Central memory CD8-positive, alpha-beta T cell (primary cell): ENCODE measurements around the gene IFI27.

Source experiments
- ATAC-seq: fragments of 150-1000 bp; cut with Tn5 transposase; replicated peaks from 2 replicates; pipeline ENCODE4 v1.10.0; 2022; ENCODE audit warnings: mild to moderate bottlenecking, moderate FRiP score, moderate number of reproducible peaks; ENCODE audit not compliant: poor library complexity, severe bottlenecking; ENCODE audit errors: extremely low read depth
- DNase-seq, 2 donors: peaks; one replicate each; pipeline ENCODE4 v3.0.0; 2021; ENCODE audit warnings: low spot score in 2 of 2
- H3K27ac Mint-ChIP-seq: one replicate; pipeline ENCODE4 v1.8.0; 2022; ENCODE audit warnings: low read depth, mild to moderate bottlenecking, moderate library complexity, mixed read lengths
- H3K27me3 Mint-ChIP-seq: one replicate; pipeline ENCODE4 v1.8.0; 2022; ENCODE audit warnings: mixed read lengths
- H3K36me3 Mint-ChIP-seq: one replicate; pipeline ENCODE4 v1.8.0; 2022; ENCODE audit warnings: mild to moderate bottlenecking, moderate library complexity, mixed read lengths; ENCODE audit not compliant: insufficient read depth
- H3K4me1 Mint-ChIP-seq: one replicate; pipeline ENCODE4 v1.8.0; 2022; ENCODE audit warnings: mixed read lengths
- H3K4me3 Mint-ChIP-seq: one replicate; pipeline ENCODE4 v1.8.0; 2022; ENCODE audit warnings: mild to moderate bottlenecking, moderate library complexity, mixed read lengths
- H3K9me3 Mint-ChIP-seq: one replicate; pipeline ENCODE4 v1.8.0; 2022; ENCODE audit warnings: mixed read lengths

Gene IFI27

DNA sequence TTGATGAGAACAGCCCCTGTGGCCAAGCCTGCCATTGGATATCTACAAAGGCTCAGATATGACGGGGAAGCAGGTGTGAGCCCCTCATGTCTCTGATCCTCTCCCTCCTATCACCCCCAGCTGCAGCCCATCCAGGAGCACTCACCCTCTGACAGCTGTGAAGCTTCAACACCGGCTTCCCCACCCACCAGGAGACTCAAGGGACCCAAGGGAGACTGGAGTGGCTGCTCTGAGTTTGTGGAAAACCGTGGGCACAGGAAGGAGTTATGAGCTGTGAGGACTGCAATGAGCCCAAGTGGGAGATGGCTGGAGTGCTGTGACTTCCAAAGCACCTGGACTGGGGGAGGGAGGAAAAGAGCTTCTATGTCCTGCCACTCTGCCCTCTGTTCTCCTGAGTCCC, 10.9 kb downstream of the IFI27 start:
- H3K4me1 Mint-ChIP-seq = no peaks in the 10 kb centered on the region

DNA sequence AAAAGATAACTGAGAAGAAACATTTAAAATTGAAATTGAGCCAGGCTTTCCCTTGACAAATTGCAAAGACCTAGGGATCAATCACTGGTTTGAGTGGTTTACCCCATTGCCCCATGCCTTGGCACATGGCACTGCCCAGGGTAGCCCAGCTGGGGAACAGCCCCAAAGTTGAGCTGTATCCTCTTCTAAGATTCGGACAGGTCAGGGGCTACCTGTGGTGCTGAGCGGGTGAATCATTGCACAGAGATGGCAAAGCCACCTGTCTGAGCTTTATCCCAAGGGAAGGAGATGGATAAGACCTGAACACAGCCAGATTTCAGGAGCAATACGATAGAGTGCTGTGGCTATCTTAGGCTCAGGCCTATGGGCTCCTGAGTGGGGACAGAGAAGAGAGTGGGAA, 11.9 kb downstream of the IFI27 start:
- H3K9me3 Mint-ChIP-seq = peaks cover 7% of the 10 kb centered on the region
- no peaks in the 10 kb centered on the region for H3K4me1 Mint-ChIP-seq
- ATAC-seq (no peak), DNase-seq (no peak)
- no peak overlapping the region for H3K27ac Mint-ChIP-seq
- H3K4me3 Mint-ChIP-seq = no peak overlapping the region
- H3K27me3 Mint-ChIP-seq = peaks cover 42% of the 10 kb centered on the region
- peaks cover 2% of the 10 kb centered on the region for H3K36me3 Mint-ChIP-seq

More for the DNA sequence above, 10.9 kb downstream of the IFI27 start:
- DNase-seq (no peak), ATAC-seq (no peak)
- Mint-ChIP-seq H3K27me3 (peaks cover 51% of the 10 kb centered on the region), H3K9me3 (peaks cover 7% of the 10 kb centered on the region), H3K27ac (no peak overlapping the region), H3K36me3 (peaks cover 2% of the 10 kb centered on the region), H3K4me3 (no peak overlapping the region)

DNA sequence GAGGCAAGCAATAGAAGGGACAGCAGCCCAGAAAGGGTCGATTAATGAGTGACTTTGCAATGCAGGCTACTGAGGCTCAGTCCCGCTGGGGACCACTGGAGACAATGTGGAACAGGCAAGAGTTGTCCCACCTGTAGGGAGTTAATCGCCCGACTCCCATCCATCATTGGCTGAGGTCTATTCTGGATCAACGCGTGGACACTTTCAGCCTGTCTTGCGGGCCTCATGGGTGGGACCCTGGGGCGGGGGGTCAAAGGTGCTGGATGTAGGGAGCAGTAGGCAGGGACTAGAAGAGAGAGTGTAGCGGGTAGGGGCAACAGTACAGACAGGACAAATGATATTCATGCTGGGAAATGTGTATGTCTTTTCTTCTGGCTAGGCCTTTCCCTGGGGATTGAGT, 12.8 kb downstream of the IFI27 start:
- DNase-seq = no peak
- Mint-ChIP-seq H3K27ac (no peak overlapping the region), H3K4me1 (no peaks in the 10 kb centered on the region), H3K4me3 (no peak overlapping the region), H3K9me3 (peaks cover 7% of the 10 kb centered on the region), H3K36me3 (peaks cover 2% of the 10 kb centered on the region), H3K27me3 (peaks cover 33% of the 10 kb centered on the region)
- no peak for ATAC-seq

DNA sequence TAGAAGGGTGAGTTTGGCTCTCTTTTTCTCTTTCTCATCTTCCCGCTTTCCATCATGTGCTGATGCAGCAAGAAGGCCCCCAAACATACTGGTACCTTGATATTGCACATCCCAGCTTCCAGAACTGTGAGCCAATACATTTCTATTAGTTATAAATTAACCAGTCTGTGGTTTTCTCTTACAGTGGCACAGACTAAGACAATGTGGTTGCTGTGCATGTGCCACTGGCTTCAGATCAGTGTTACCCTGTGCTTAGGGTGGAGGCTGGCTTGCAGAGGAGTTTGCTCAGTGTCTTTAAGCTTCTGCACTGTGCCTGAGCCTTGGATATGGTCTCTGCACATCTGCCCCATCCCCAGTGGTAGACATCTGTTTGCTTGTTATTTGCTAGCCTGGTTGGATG, 13.3 kb downstream of the IFI27 start:
- DNase-seq (no peak), ATAC-seq (no peak)
- H3K36me3 Mint-ChIP-seq = peaks cover 3% of the 10 kb centered on the region
- peaks cover 6% of the 10 kb centered on the region for H3K4me1 Mint-ChIP-seq
- H3K27me3 Mint-ChIP-seq = peaks cover 32% of the 10 kb centered on the region
- H3K4me3 Mint-ChIP-seq = no peak overlapping the region
- H3K27ac Mint-ChIP-seq = no peak overlapping the region
- H3K9me3 Mint-ChIP-seq = peaks cover 7% of the 10 kb centered on the region

DNA sequence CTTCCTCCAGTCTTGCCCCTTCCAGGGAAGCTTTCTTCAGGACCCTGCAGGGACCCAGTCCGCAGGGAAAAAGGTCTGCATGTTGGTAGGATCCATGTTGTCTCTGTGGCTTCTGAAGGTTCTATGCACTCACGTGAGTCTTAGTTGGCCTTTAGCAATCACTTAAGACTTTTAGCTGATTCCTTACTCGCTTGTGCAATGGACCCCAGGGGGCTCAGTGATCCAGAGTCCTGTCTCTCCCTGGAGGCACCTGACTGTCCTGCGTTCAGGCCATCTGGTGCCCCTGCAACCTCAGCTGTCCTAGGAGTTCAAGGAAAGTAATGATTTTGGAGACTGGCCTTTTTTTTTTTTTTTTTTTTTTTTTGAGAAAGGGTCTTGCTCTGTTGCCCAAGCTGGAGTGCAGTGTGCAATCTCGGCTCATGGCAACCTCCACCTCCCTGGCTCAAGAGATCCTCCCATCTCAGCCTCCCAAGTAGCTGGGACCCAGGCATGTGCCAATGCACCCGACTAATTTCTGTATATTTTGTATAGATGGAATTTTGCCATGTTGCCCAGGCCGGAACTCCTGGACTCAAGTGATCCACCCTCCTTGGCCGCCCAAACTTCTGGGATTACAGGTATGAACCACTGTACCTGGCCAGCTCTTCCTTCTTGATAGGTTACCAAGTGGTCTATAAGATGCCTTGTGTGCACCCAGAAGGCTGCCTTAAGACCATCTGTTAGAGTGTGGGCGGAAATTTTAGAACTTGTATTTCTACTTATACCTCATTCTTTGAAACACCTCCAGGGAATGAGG, 14.2 kb downstream of the IFI27 start:
- H3K9me3 Mint-ChIP-seq = peaks cover 7% of the 10 kb centered on the region
- ATAC-seq = no peak

DNA sequence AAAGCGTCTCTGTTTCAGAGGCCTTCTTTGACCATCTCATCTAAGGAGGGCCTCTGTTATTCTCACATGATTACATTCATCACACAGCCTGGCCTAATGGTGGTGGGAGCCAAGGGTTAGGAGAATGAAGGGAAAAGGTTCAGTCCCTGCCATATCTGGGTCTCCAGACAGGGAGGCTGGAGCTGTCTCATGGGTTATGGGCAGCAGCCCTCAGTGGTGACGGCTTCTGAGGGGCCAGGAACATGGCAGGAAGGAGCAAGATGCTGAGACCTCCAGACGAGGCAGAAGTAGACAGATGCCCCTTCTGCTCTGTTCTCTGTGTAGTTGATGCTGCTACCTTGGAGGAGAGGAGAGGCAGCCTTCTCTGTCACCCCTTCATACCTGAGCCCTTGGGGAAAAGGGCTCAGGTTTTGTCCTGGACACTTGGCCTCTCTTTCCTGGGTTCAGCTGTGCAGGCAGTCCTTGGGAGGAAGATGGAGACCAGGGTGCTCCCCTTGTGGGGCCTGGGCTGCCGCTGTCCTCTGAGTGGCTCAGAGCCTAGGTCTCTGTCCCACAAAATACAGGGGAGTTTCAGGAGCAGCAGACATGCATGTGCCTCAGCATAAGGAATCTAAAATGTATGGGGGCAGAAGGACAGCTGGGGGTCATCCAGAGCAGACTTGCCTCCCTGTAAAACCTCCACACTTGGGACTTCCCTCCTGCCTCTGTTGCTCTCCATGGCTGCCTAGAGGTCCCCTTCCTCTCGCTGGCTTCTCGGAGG, 15.3 kb downstream of the IFI27 start:
- peaks cover 14% of the 10 kb centered on the region for H3K27me3 Mint-ChIP-seq
- peaks cover 4% of the 10 kb centered on the region for H3K36me3 Mint-ChIP-seq
- peaks cover 21% of the 10 kb centered on the region for H3K4me1 Mint-ChIP-seq
- H3K27ac Mint-ChIP-seq = no peak overlapping the region
- H3K9me3 Mint-ChIP-seq = peaks cover 2% of the 10 kb centered on the region
- DNase-seq = no peak
- H3K4me3 Mint-ChIP-seq = no peak overlapping the region
- no peak for ATAC-seq

More for the DNA sequence above, 14.2 kb downstream of the IFI27 start:
- Mint-ChIP-seq H3K4me1 (peaks cover 14% of the 10 kb centered on the region), H3K4me3 (no peak overlapping the region), H3K36me3 (peaks cover 6% of the 10 kb centered on the region), H3K27me3 (peaks cover 25% of the 10 kb centered on the region), H3K27ac (no peak overlapping the region)
- DNase-seq = no peak

DNA sequence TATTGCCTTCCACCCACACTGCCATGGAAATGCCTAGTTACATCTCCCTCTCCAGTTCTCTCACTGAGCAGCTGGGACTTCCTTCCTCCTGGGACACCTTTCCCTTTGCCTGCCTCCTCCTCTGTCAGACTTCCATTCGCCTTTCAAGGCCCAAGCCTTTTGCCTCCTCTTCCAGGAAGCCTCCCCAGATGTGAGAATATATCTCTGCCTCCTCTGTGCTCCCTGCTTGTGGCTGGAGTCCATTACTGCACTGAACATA, 15.8 kb downstream of the IFI27 start:
- DNase-seq = no peak
- Mint-ChIP-seq H3K4me3 (no peak overlapping the region), H3K36me3 (peaks cover 4% of the 10 kb centered on the region), H3K27me3 (peaks cover 9% of the 10 kb centered on the region), H3K9me3 (no peaks in the 10 kb centered on the region), H3K27ac (no peak overlapping the region), H3K4me1 (peaks cover 21% of the 10 kb centered on the region)
- ATAC-seq = no peak

DNA sequence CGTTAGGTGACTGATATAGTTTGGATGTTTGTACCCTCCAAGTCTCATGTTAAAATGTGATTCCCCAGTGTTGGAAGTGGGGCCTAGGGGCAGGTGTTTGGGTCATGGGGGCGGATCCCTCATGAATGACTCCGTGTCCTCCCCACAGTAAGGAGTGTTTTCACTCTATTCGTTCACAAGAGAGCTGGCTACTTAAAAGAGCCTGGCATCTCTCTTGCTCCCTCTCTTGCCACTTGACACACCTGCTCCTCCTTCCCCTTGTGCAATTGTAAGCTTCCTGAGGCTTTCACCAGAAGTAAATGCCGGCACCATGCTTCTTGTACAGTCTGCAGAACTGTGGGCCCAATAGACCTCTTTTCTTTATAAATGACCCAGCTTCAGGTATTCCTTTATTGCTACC, 16.3 kb downstream of the IFI27 start:
- DNase-seq = no peak
- H3K36me3 Mint-ChIP-seq = peaks cover 4% of the 10 kb centered on the region
- H3K9me3 Mint-ChIP-seq = no peaks in the 10 kb centered on the region
- ATAC-seq = no peak
- no peak overlapping the region for H3K4me3 Mint-ChIP-seq
- no peak overlapping the region for H3K27ac Mint-ChIP-seq
- H3K4me1 Mint-ChIP-seq = peaks cover 21% of the 10 kb centered on the region
- H3K27me3 Mint-ChIP-seq = peaks cover 5% of the 10 kb centered on the region

DNA sequence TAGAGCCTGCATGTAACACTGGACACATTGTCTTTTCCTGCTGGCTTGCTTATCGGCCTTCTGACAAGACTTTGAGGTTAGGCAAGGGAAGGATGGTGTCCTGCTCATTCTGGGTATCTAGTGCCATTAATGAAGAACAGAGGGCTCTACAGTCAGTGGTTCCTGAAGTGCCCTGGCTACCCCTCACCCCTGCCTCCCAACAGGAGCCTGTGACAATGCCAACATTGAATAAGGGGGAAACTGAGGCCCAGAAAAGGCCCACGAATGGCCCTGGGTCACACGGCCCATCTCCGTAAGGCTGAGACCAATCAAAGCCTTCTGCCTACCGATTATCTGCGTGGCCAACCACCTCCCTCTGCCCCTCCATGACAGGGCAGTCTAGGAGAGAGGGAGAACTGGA, 16.8 kb downstream of the IFI27 start:
- Mint-ChIP-seq H3K27ac (no peak overlapping the region), H3K36me3 (peaks cover 4% of the 10 kb centered on the region), H3K4me1 (peaks cover 21% of the 10 kb centered on the region), H3K9me3 (no peaks in the 10 kb centered on the region), H3K4me3 (peak overlapping the region; percentile 89), H3K27me3 (no peaks in the 10 kb centered on the region)
- DNase-seq = no peak
- no peak for ATAC-seq

DNA sequence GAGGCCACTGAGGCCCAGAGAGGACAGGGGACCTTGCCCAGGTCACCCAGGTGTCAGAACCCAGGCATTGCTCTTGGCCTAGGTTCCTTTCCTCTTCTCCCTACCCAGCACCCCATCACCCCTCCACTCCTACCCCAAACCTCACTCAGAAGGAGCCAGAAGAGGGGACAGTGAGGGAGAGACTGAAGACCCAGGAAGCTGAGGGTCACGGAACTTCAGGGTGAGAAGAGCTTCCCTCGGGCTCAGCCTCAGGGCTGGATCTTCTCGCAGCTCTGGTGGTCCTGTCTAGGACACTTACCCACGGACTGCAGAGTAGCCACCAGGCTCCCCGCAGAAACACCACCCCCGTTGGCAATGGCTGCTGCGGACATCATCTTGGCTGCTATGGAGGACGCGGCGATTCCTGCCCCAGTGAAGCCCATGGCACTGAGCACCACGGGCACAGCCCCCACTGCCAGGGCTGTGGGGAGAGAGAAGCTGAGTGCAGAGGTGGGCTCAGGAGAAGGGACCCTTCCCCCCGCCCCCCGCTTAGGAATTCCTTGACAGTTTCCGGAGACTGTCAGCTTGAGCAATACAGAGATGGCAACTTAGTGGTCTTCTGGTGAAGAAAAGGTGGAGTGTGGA, 17.8 kb downstream of the IFI27 start:
- H3K27ac Mint-ChIP-seq = peak overlapping the region; percentile 89

DNA sequence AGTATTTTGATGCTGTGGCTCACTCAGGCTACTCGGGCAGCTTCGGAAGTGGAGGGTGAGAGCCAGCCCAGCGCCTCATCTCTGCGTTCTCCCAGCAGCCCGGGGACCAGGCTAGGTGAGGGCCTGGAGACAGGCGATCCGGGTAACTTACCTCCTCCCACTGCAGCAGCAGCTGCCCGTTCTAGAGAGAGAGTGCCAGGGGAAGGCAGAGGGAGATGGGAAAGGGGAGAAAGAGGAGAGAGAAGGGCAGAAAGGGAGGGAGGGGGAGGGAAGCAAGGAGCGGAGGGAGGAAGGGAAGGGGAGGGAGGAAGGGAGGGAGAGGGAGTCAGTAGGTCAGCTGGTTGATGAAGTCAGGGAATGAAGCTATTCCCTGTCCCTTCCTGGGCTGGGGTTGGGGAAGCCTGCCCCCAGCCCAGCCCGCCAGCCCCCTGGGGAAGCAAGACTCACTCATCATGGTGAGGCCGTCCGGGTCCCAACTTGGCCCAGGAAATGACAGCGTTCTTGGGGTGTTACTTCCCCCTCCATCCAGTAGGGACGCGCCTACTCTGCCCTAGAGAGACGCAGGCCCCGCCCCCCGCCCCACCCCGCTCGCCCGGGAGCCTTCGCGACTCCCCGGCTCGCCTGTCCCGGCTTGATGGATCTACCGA, 18.7 kb downstream of the IFI27 start, which contains the start of gene IFI27L2:
TSS of gene IFI27L2 (minus strand) at position 494 of the 647 bp plus-strand sequence. CDS start at position 454, 40 bp downstream.
- H3K27me3 Mint-ChIP-seq = no peaks in the 10 kb centered on the region
- H3K27ac Mint-ChIP-seq = peak within 1 kb of the TSS; percentile 89
- DNase-seq (peak in 1 of 2 donors; percentile 30), ATAC-seq (peak; percentile 90)
- H3K36me3 Mint-ChIP-seq = peaks cover 4% of the 10 kb centered on the region
- H3K4me3 Mint-ChIP-seq = peak within 1 kb of the TSS; percentile 89
- peaks cover 21% of the 10 kb centered on the region for H3K4me1 Mint-ChIP-seq
- no peaks in the 10 kb centered on the region for H3K9me3 Mint-ChIP-seq

More for the DNA sequence above, 17.8 kb downstream of the IFI27 start:
- Mint-ChIP-seq H3K36me3 (peaks cover 4% of the 10 kb centered on the region), H3K27me3 (no peaks in the 10 kb centered on the region), H3K4me3 (peak overlapping the region; percentile 89), H3K9me3 (no peaks in the 10 kb centered on the region), H3K4me1 (peaks cover 21% of the 10 kb centered on the region)
- ATAC-seq (no peak), DNase-seq (no peak)

DNA sequence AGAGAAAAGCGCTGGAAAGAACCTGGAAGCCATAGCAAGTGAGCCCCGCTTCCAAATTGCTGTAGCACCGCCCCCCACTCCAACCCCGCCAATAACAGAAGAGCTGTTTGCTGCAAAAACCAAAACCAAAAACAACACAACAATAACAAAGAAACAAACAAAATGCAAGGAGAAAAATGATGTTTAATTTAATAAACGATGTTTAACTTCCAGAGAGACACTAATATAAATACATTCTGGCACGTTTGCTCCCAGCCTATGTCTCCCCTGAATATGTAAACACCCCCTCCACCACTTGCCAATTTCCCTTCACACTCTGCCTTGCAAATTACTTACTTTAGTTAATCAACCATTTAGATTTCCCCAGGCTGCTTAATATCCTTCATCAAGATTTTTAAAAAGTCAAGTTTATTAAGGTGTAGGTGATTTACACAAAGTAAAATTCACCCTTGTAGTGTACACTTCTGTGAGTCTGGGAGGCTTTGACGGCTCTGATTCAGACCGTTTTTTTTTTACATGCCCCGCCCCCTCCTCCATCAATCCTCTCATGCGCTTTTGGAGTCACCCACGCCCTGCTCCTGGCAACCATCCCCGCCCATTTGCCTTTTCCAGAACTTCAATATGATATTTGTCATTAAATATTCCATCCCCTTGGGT, 19.4 kb downstream of the IFI27 start:
- H3K27ac Mint-ChIP-seq = peak overlapping the region; percentile 89
- ATAC-seq (peak; percentile 43), DNase-seq (no peak)
- H3K36me3 Mint-ChIP-seq = peaks cover 4% of the 10 kb centered on the region
- peak overlapping the region; percentile 89 for H3K4me3 Mint-ChIP-seq
- peaks cover 21% of the 10 kb centered on the region for H3K4me1 Mint-ChIP-seq
- peaks cover 1% of the 10 kb centered on the region for H3K9me3 Mint-ChIP-seq
- H3K27me3 Mint-ChIP-seq = peaks cover 4% of the 10 kb centered on the region
